PC-3 (cell line): ENCODE measurements around the gene CETN2. TPM values are rescaled to one million over a fixed set of nuclear protein-coding genes. Genes with fewer than 3 reads are reported as not detected.

Experiments used
- ATAC-seq: fragments of 200-7000 bp; cut with Tn5 transposase; 2 replicates; pipeline ENCODE4 v1.9.1; 2020; ENCODE audit warnings: mild to moderate bottlenecking, moderate library complexity
- BruUV-seq: library from RNA; stranded (reverse); fragments of 400-500 nt; replicated peaks from 2 replicates; lab custom pipeline; 2021; lab: Mats Ljungman, UMichigan
- CTCF ChIA-PET: fragments of 300-600 bp; sonication (Branson Sonifier 250); formaldehyde crosslinking; loops from one replicate; lab custom pipeline; 2022; ENCODE audit warnings: antibody characterized with exemption; lab: Charles Lee
- POLR2A ChIA-PET: fragments of 300-600 bp; sonication (Branson Sonifier 250); formaldehyde crosslinking; loops from one replicate; lab custom pipeline; 2022; ENCODE audit warnings: antibody characterized with exemption; ENCODE audit not compliant: unreplicated experiment; lab: Charles Lee
- DNase-seq: peaks from one replicate; pipeline ENCODE4 v3.0.0-alpha.2; 2015
- H2AFZ ChIP-seq: fragments of 300-600 bp; sonication (generic); 2 replicates; pipeline ENCODE4 v1.6.0; 2016; ENCODE audit warnings: antibody characterized with exemption, low read length
- H3F3A ChIP-seq: fragments of 300-600 bp; sonication (generic); one replicate; pipeline ENCODE4 v1.6.0; 2017; ENCODE audit warnings: antibody characterized with exemption, low read length, control low read depth, mild to moderate bottlenecking; ENCODE audit not compliant: unreplicated experiment
- H3K27ac ChIP-seq: fragments of 300-600 bp; sonication (generic); 2 replicates; pipeline ENCODE4 v1.5.1; 2016; ENCODE audit warnings: mild to moderate bottlenecking, low read length
- H3K27me3 ChIP-seq: fragments of 300-600 bp; sonication (generic); 2 replicates; pipeline ENCODE4 v1.6.1; 2016; ENCODE audit warnings: low read length, mixed read lengths
- H3K36me3 ChIP-seq: fragments of 300-600 bp; sonication (generic); 2 replicates; pipeline ENCODE4 v1.6.1; 2016; ENCODE audit warnings: low read depth, mixed run types, low read length, mixed read lengths
- H3K4me1 ChIP-seq: fragments of 300-600 bp; sonication (generic); 2 replicates; pipeline ENCODE4 v1.5.1; 2016; ENCODE audit warnings: low read length; ENCODE audit not compliant: insufficient read depth
- H3K4me2 ChIP-seq: fragments of 300-600 bp; sonication (generic); 2 replicates; pipeline ENCODE4 v1.6.0; 2016; ENCODE audit warnings: low read length
- H3K4me3 ChIP-seq: fragments of 300-600 bp; sonication (generic); 2 replicates; pipeline ENCODE4 v1.5.1; 2016; ENCODE audit warnings: mild to moderate bottlenecking, low read length, mixed read lengths
- H3K79me2 ChIP-seq: fragments of 300-600 bp; sonication (generic); 2 replicates; pipeline ENCODE4 v1.6.1; 2017; ENCODE audit warnings: low read length, mixed read lengths
- H3K9ac ChIP-seq: fragments of 300-600 bp; sonication (generic); 2 replicates; pipeline ENCODE4 v1.6.0; 2016; ENCODE audit warnings: mild to moderate bottlenecking, low read length
- H3K9me2 ChIP-seq: fragments of 300-600 bp; sonication (generic); replicated peaks from 2 replicates; pipeline ENCODE4 v1.6.1; 2016; ENCODE audit warnings: mixed run types, low read length, mixed read lengths
- H3K9me3 ChIP-seq: fragments of 300-600 bp; sonication (generic); 2 replicates; pipeline ENCODE4 v1.6.1; 2016; ENCODE audit warnings: low read length, mixed read lengths
- H4K20me1 ChIP-seq: fragments of 300-600 bp; sonication (generic); 2 replicates; pipeline ENCODE4 v1.6.1; 2016; ENCODE audit warnings: low read length, mixed read lengths
- CTCF ChIP-seq: fragments of 300-600 bp; sonication (generic); conservative IDR thresholded peaks from 2 replicates; pipeline ENCODE4 v1.5.1; 2017; ENCODE audit warnings: antibody characterized with exemption, low read depth, mild to moderate bottlenecking, low read length
- EZH2 ChIP-seq: fragments of 300-600 bp; sonication (generic); IDR thresholded peaks from one replicate; pipeline ENCODE4 v1.6.1; 2017; ENCODE audit warnings: antibody characterized with exemption, mild to moderate bottlenecking, low read length; ENCODE audit not compliant: unreplicated experiment
- EZH2phosphoT487 ChIP-seq: fragments of 300-600 bp; sonication (generic); IDR thresholded peaks from 2 replicates; pipeline ENCODE4 v1.6.1; 2018; ENCODE audit warnings: mild to moderate bottlenecking, antibody characterized with exemption, low read length, borderline replicate concordance
- intact Hi-C: fragments of 100-400 bp; cut with micrococcal nuclease; formaldehyde crosslinking; loops from 2 replicates; pipeline ENCODE4 v1.9.0; 2023
- total RNA-seq: library from RNA; depleted of rRNA; stranded (reverse); fragments of >200 nt; gene quantifications from 2 replicates; pipeline ENCODE4 v1.2.3, GENCODE V29; 2014

Gene CETN2
- total RNA-seq, 1 experiment from 2014 or later: 40.9 TPM

- Histone ChIP-seq H3K27me3 (no peaks in the 10 kb centered on the region), H3K9me2 (no peaks in the 10 kb centered on the region), H3K79me2 (peaks cover 41% of the 10 kb centered on the region), H3K9ac (no peak overlapping the region), H3K27ac (no peak overlapping the region), H3K36me3 (no peaks in the 10 kb centered on the region), H3F3A (no peaks in the 10 kb centered on the region), H3K4me2 (peak overlapping the region; percentile 84; the same call in 1 of the 2 replicates), H3K4me3 (peak overlapping the region; percentile 91; the same call in 1 of the 2 replicates), H2AFZ (no peak overlapping the region), H3K9me3 (no peaks in the 10 kb centered on the region), H3K4me1 (peaks cover 12% of the 10 kb centered on the region), H4K20me1 (no peaks in the 10 kb centered on the region)
- no peak for TF ChIP-seq EZH2
- intact Hi-C loops: no loop called here
- ChIA-PET POLR2A (no interaction called here), CTCF (no interaction called here)
- DNase-seq: no peak
- no TSS peak for BruUV-seq
- ATAC-seq: no peak
Observed at GRCh38 chrX:152832520-152832919, 2.0 kb upstream of the CETN2 start.

GRCh38 chrX:152831391-152831790, 834 bp upstream of the CETN2 start:
- ChIA-PET POLR2A (interaction anchor here (0.5 to 0.7 kb wide), 3 partner anchors 22 to 1710 kb away, joined by 3 to 4 read pairs (median 4); no protein-coding TSS in a partner anchor), CTCF (no interaction called here)
- TSS peak; percentile 72 for BruUV-seq
- Histone ChIP-seq H3K36me3 (no peaks in the 10 kb centered on the region), H2AFZ (peak overlapping the region; percentile 73), H3K9me3 (no peaks in the 10 kb centered on the region), H3K27ac (peak overlapping the region; percentile 34; the same call in 1 of the 2 replicates), H3K4me2 (peak overlapping the region; percentile 84), H4K20me1 (no peaks in the 10 kb centered on the region), H3K9ac (peak overlapping the region; percentile 94), H3F3A (no peaks in the 10 kb centered on the region), H3K4me1 (peaks cover 12% of the 10 kb centered on the region), H3K27me3 (no peaks in the 10 kb centered on the region), H3K9me2 (no peaks in the 10 kb centered on the region), H3K79me2 (peaks cover 41% of the 10 kb centered on the region), H3K4me3 (peak overlapping the region; percentile 91)
- ATAC-seq (no peak), DNase-seq (no peak)
- TF ChIP-seq CTCF (no peak), EZH2phosphoT487 (no peak), EZH2 (no peak)
- intact Hi-C loops: loop anchor here (2.0 kb wide), 2 partner anchors 65 to 95 kb away; no protein-coding TSS in a partner anchor

GRCh38 chrX:152824841-152825374, 5.6 kb downstream of the CETN2 start:
- DNase-seq (peak; percentile 67), ATAC-seq (peak; percentile 75)
- POLR2A ChIA-PET: no interaction called here

More at GRCh38 chrX:152824841-152825374, 5.6 kb downstream of the CETN2 start:
- Histone ChIP-seq H3K79me2 (no peaks in the 10 kb centered on the region; the same call in 1 of the 2 replicates), H3K4me1 (peaks cover 35% of the 10 kb centered on the region), H3K9ac (no peak overlapping the region), H3K36me3 (no peaks in the 10 kb centered on the region), H3K4me2 (no peak overlapping the region), H3K9me3 (no peaks in the 10 kb centered on the region), H3K9me2 (no peaks in the 10 kb centered on the region), H3K4me3 (no peak overlapping the region), H3K27me3 (no peaks in the 10 kb centered on the region), H4K20me1 (no peaks in the 10 kb centered on the region), H3K27ac (no peak overlapping the region), H3F3A (no peaks in the 10 kb centered on the region), H2AFZ (no peak overlapping the region)
- CTCF ChIA-PET: no interaction called here
- no peak for TF ChIP-seq EZH2phosphoT487
- TF ChIP-seq CTCF: no peak
- no peak for TF ChIP-seq EZH2
- intact Hi-C loops: loop anchor here (5.0 kb wide), 1 partner anchor 1673 kb away; no protein-coding TSS in a partner anchor
- no TSS peak for BruUV-seq
